Activated T-cell treated with anti-CD3 and anti-CD28 coated beads for 1 hour (primary cell): ENCODE data around the gene USF2.

Experiments used
- DNase-seq: peaks from one replicate; pipeline ENCODE4 v3.0.0-alpha.2; 2020; ENCODE audit warnings: low read depth

Gene USF2

GRCh38 chr19:35321291-35321690 lies 52.5 kb downstream of the USF2 start:
- no peak for DNase-seq

GRCh38 chr19:35322014-35322413 lies 53.3 kb downstream of the USF2 start:
- no peak for DNase-seq

- no peak for DNase-seq
Measured at GRCh38 chr19:35327642-35328041, 58.9 kb downstream of the USF2 start.

- DNase-seq: no peak
Measured at GRCh38 chr19:35328851-35329285, 60.1 kb downstream of the USF2 start, which contains the start of gene CD22. Gene CD22 (plus strand): TSS chr19:35329187. CDS start chr19:35332041, 2,854 bp downstream.

GRCh38 chr19:35329323-35329722 lies 60.6 kb downstream of the USF2 start:
- DNase-seq: no peak
